ENCODE measurements around the gene AUTS2.

Gene AUTS2

DNA sequence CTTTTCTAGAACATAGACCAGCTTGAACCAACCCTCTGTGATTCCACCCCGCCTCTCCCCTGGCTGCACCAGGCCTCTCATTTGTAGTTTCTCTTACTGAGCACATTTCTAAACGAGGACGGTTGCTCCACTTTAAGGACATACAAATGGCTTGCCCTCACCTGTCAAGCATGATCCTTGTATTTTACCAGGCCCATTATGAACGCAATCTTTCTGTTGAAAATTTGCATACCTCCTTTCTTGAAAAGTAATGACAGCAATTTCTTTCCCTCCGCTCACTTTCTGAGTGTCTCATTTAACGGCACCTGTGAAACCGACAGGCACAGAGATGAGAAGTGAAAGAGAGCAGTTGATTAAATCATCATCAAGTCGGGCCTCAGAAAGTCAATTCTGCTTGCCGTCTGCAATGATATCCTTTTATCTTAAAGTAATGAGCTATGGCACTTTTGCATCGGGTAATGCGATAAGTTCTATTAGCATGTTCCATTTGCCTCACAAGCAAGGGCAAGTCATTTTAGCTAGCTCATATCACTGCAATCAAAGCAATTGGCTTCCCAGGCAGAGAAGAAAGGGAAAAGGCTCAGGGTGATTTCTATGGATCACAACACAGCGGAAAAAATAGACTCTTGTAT lies 828.1 kb downstream of the AUTS2 start:
- DNase-seq (ENCODE audit: low read depth): no peak

DNA sequence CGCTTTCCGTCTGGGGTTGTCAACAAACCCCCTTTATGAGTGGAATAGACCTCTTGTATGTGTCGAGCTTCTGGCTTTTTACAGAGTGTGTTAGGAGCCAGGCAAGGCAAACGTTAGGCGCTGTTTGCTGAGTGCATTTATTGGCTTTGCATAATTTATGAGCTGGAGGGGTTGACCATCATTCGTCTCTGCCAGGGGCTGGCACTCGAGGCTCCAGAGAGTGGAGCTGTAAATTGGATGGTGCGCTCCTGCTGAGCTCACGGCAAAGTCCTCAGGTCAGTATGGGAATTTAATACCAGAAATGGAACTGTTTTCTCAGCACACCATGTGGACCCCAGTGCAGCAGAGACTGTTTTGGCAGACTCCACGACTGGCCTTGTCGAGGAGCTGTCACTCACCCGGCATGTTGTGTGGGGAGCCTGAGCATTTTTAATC lies 834.3 kb downstream of the AUTS2 start:
- no peak for DNase-seq (ENCODE audit: low read depth)

DNA sequence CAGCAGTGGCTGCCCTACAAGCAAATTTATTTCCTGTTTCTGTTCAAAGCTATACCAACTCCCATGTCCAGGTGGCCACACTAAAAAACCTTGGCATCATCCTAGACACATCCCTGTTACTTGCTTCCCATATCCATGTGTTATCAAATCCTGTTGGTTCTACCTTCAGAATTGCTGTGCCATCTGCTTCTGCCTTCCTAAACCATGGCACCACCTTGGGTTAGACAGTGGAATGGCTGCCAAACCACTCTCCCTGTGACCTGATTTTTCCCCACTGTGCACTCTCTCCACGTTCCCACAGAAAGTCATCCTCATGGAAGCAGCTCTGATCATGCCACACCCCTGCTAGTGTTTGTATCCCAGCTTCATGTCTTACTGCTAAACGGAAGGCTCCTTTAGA lies 836.1 kb downstream of the AUTS2 start:
- no peak for DNase-seq (ENCODE audit: low read depth)

DNA sequence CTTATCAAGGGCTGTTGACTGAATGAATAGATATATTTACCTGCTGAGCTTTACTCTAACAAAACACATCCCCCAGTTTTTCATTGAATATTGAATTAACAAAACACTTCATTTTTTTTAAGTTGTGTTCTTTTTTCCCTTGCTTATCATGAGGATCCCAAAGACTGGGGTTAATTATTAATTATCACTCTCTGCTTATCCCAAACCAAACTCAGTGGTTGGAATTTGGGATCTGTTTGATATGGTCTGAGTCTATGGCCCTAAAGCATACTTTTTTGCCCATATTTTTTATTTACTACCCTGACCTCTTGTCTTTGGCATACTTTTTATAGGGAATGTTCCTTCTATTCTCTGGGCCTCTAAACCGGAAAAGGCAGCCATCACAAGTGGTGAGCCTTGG lies 836.5 kb downstream of the AUTS2 start:
- no peak for DNase-seq (ENCODE audit: low read depth)

DNA sequence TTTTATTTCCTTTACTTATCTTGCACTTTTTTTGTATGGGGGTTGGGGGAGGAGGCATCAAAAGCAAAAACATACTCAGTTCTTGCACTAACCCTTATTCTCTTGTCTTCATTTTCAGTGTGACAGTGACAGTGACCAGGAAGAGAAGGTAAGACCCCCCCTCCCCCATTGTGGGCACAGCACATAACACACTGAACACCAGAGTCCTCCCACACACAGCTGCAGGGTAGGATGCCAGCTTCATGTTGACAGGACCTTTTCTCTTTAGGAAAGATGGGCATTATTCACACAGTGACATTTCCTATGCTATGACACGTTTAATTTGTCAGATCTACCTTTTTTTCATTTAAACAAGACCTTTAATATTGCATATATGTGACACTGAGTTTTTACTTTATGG lies 837.4 kb downstream of the AUTS2 start:
- no peak for DNase-seq (ENCODE audit: low read depth)

DNA sequence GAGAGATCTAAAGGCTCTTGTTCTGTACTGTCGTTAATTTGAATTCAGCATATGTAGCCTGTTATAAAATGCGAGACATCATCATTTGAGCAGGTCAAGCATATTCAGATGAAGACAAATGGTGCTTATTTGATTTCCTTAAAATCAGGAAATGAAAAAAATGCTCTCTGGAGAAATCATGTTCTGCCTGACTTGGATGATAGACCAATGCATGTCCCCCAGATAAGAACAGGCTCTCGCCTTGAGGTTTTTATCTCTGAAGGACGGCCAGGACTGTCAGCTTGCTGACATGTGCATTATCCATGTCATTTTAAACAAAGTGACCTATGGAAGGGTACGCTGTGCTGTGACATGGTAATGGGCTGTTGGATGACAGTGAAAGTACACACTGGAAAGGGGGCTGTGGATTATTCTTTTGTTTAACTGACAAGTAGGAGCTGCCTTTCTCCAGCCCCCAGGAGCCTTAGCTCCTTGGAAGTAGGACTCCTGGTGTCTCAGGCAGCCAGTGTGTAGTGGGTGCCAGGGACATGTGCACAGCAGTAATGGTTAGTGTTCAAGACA lies 838.6 kb downstream of the AUTS2 start:
- DNase-seq (ENCODE audit: low read depth): no peak

DNA sequence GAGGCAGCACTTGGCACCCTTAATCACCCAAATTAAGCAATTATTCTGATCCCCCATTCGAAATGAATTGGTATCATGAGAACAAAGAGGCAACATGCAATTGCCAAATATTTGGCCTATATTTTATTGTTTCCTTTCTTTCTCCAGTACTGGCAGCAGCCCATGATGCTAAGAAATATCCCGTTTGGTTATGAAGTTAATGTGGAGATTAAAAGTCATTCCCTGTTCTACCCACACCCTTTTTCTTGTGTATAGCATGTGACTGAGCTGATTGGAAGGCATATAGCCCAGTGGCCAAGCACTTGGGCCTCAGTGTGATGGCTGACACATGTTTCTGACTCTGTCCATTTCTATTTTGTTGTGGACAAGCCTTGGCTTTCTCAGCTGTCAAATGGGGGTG lies 841.4 kb downstream of the AUTS2 start:
- no peak for DNase-seq (ENCODE audit: low read depth)

DNA sequence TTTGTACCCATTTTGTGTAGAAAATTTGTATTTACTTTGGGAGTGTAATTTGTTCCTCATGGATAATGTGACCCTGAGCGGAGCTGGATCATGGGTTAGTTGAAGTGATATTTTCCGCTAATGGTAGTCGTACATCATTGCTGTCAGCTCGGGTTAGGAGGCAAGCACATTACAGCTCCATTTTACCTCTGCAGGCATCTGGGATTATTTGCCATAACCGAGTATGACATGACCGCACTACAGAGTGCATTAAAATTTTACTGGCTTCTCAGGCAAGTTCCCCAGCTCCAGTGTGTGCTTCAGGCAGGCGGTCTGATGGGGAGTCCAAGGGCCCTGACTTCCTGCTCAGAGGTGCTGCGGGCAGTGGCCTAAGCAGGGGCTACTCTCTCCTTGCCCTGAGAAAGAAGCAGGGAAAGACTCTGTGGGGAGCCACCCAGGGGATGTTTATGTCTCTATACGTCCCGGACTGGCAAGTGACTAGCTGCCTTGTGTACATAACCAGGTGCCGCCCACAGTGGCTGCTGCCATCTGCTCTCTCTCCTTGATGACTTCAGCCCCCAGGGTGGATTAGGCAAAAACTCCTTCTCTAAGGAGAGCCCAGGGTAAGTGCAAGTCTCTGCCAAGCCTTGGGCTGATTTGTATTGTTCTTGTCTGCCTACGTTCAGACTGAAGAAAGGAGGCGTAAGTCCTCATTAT lies 848.3 kb downstream of the AUTS2 start:
- DNase-seq (ENCODE audit: low read depth): no peak

DNA sequence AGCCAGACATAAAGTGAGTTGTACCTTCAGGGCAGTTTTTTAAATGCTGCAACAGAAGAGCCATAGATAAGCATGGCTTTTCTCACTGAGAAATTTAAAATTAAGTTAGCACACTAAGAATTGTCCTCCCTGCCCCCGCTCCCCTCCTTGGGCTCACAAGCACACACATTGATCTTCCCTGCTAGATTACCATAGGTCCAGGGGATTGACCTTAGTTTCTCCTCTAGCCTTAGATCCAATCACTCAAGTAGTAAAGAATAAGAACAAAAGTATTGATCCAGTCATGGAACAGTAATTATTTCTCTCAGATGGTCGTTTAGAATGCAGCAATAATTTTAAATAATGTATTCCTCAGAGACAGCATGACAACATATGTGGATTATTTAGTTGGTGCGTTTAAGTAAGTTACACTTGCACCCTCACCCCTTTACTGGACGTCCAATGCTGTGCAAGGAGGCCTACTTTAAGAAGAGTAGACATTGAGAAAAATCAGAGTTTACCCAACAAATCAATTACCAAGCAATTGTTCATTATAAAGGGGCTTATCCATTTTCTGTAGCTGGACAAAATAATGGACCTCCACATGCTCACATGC lies 850.1 kb downstream of the AUTS2 start:
- DNase-seq (ENCODE audit: low read depth): no peak

DNA sequence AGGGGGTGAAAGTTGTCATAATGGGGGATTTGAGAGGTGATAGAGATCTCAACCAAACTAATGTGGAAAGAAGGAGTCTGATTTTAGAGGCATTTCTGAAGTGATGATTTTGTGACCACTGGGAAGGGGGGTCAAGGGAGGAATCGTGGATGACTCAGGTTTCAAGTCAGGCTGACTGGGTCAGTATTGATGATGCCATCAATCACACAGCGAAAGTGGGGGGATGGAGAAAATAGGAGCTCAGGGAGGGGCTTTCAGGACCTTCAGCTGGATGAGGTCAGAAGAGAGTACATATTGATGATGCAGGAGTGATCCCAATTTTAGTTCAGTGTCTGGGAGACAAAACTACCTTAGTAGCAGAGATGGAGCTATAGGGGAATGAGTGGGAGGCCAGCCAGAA lies 852.5 kb downstream of the AUTS2 start:
- DNase-seq (ENCODE audit: low read depth): no peak

DNA sequence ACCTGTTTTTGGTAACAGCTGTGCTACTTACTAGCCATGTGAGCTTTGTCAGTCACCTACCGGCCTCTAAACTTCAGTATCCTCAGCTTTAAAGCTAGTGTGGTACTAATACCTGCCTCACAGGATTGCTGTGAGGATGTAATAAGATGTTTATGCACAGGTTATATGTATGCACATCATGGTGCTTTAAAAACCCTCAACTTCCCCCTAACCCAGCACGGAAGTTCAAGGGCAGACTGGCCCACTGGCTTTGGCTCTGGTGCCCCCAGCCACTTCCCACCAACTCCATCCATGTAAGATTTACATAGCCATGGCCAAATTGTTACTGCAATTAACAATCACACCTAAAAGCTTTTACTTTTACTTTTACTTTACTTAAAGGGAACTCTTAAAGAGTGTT lies 857.6 kb downstream of the AUTS2 start:
- DNase-seq (ENCODE audit: low read depth): no peak

DNA sequence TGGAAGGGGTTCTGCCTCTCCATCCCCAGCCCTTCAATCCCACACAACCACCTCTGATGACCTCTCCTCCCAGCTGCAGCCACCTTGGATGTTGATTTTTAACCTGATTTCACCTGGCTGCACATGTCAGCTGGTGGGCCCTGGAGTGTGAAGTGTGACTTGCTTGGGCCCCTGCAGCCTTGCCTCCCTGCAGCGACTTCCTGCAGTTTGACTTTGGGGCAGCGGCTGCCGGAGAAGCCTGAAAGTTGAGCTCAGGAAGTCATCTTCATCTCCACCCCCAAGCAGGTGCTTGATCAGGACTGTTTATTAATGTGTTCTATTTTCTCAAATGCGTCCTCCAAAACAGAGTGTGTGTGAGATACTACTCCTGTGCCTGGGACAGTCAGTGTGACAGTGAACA lies 858.4 kb downstream of the AUTS2 start:
- no peak for DNase-seq (ENCODE audit: low read depth)

DNA sequence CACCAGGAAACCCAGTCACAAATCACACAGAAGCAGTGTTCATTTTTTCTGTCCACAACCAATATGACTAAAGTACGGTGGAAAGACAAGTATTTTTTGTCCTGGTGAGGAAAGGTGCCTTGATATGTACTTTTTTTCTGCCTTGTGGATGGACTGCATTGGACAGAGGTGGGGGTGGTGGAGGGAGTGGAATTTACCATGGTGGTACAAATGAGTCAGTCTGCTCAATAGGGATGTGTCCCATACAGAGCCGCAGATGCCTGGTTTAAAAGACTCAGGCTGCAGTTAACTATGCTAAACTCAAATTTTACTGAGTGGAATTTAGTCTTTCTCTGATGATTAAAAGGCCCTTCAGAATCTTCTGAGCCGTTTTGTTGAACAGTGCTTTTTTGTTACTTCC lies 859.2 kb downstream of the AUTS2 start:
- no peak for DNase-seq (ENCODE audit: low read depth)

DNA sequence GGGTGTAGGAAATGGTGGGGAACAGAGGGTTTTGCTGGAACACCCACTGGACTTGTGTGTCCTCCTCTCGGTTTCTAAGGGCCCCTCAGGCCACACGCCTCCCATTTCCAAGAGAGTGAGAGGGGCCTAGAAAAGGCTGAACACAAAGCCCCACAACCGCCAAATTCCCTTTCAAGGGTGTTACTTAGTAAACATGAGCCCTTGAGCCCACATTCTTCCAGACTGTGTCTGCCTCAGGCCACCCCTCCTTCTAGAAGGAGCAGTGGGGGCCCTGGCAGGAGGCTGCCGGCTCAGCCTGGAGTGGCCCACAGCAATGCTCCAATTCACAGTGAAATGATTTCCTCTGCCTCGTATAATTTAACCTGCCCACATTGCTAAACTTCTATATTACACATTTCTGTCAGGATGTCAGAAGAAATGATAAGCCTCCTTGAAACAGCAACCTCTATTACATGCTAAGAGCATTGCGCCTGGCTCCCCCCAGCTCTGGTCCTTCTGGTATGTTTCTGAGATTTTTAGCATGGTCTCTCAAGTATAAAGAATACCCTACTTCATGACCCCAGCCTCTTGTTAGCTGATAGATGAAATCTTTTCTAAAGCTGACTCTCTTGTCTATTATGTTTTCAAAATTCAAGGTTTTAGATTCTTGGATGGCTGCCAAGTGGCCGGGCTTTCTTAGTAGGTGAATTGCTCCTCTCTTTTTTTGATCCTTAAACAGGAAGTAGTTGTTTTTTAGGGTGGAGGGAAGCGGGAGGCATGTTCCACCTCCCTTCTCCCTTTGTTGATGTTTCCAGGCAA lies 859.8 kb downstream of the AUTS2 start:
- DNase-seq (ENCODE audit: low read depth): no peak

DNA sequence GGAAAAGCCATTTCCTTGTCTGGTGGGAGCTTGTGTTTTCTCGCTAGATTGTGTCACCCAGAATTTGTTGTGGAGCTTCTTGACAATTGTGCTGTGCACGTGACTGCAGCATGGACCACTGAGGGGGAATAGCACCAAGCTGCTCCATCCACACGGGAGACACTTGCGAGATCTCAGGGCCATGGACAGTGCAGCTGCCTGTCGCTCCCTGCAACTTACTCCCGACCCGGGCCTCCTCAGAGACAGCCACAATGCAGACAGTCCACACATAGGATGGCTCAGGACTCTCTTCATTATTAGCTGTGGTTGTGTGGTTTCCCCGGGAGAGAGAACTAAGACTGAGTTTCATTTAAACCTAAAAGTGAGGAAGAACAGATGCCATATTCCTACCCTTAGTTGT lies 860.5 kb downstream of the AUTS2 start:
- no peak for DNase-seq (ENCODE audit: low read depth)

DNA sequence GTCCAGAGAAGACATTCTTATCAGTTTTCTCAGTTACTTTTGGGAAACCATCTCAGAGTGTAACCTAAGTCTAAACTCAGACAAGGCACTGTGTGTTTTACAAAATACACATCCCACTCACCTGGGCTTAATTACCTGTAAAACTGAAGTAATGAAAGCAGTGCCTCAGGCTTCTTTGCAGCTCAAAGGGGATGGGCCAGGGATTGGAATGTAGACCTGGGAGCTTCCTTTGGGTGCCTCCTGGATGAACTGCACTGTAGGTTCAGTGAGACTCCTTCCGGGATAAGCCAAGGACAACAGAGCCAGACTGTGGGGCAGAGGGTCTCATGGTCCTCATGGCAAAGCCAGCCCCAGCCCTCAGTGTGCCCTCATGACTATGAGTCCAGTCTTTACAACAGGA lies 861.3 kb downstream of the AUTS2 start:
- DNase-seq (ENCODE audit: low read depth): no peak

DNA sequence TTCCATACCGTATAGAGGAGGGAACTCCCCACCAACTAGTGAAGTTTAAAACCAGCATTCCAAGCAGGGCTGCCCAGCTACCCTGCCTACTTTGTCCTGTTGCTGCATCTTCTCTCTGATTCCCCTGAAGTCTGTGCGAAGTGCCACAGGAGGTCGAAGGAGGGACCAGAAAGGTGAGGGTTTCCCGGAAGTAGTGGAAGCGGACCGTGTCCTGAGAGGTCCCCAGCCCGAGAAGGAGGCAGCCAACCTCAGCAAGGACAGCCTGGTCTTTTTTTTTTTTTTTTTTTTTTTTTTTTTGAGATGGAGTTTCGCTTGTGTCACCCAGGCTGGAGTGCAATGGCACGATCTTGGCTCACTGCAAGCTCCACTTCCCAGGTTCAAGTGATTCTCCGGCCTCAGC lies 861.8 kb downstream of the AUTS2 start:
- no peak for DNase-seq (ENCODE audit: low read depth)

DNA sequence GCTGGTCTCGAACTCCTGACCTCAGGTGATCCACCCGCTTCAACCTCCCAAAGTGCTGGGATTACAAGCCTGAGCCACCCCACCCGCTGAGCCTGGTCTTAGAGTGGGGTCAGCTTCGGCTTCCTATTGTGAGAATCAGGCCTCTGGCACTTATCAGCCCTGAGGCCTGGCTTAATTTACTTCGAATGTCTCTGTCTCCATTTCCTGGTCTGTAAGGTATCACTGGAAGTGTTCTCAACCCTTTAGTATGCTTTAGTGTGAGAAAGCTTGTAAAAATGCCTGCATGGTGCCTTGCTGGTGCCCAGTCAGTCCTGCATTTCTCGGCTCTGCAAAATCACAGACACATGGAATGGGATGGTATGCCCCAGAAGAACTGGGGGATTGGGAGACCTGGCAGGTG lies 862.3 kb downstream of the AUTS2 start:
- no peak for DNase-seq (ENCODE audit: low read depth)

DNA sequence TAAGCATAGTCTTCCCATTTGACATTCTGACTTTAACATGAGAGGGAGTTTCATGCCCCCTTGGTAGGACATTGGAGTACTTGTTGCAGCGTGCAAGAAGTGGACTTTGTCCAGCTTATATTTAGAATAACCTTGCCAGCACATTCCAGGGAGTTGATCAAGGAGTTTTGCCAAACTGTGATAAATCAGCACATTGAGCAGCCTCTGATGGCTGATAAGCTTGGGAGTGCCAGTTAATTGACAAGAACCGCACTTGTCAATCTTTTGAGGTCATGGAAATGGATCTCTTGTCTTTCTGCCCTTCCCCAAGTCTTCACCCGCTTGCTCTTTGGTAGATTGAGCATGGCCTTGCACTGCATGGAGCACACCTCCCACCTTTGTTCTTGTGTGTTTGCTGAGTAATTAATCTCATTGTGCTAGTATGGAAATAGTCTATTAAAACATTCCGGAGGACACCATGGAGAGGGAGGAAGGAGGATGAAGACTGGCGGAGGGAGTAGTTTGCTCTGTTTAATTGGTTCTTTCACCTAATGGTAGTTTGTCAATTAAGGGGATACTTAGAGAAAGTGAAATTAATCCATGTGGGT lies 865.2 kb downstream of the AUTS2 start:
- DNase-seq (ENCODE audit: low read depth): no peak

DNA sequence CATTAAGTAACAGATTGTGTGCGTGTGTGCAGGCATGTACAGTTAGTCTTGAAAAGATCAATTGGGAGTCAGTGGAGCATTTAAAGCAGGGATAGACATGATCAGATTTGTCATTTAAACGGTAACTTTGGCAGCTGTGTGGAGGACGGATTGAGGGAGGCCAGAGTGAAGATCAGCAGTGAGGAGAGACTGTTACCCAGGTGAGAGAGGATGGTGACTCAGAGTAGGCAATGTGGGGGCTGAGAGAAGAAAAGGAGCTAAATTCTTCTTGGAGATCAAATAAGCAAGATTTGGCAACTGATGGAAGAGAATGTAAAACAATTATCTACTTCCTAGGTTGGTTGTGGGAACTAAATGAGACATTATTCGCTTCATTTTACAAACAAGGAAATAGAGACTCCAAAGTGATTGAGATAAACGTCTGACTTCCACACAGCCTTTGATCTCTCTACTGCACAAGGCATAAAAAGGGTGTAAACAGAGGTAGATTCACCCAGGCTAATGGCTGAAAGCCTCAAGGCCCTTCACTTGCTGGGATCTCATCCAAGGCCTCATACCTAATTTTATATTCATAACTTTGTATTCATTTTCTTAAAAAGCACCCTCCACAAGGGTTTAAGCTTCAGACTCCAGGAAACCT lies 868.6 kb downstream of the AUTS2 start:
- DNase-seq (ENCODE audit: low read depth): no peak

DNA sequence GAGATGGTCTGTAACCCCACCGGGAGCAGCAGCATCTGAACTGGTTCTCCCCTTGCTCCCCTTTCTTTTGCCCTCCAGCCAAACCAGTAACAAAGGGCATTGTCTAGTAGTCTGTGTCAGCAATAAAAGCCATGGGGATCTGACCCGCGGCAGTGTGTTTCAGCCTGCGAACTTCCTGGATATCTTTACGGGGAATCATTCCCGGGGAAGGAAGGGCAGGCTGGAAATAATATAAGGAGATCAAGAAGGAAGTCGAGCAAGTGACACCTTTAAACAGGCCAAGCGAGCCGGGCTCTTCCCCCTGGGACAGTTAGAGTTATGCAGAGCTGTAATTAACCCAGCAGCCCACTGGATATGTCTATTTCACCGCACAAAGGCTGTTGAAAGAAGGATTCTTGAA lies 872.5 kb downstream of the AUTS2 start:
- DNase-seq (ENCODE audit: low read depth): no peak
